Ectodermal cell (in vitro differentiated cells): ENCODE results near the gene TMEM40.
"Not testable (repeated sequence)": the region's sequence is repeated elsewhere in the genome, so short reads cannot be mapped to it uniquely, and the experiment has no call there.

Experiments
- H3K27ac ChIP-seq: 2 replicates; pipeline ENCODE4 v1.7.0; 2013; ENCODE audit warnings: mild to moderate bottlenecking, low read depth, low read length; ENCODE audit not compliant: insufficient read depth, poor library complexity, severe bottlenecking
- H3K27me3 ChIP-seq: 2 replicates; pipeline ENCODE4 v1.7.0; 2013; ENCODE audit warnings: mild to moderate bottlenecking, low read length; ENCODE audit not compliant: insufficient read depth, control insufficient read depth, poor library complexity, severe bottlenecking
- H3K36me3 ChIP-seq: one replicate; pipeline ENCODE4 v1.7.0; 2013; ENCODE audit warnings: low read length; ENCODE audit not compliant: control insufficient read depth, insufficient read depth
- H3K4me1 ChIP-seq: one replicate; pipeline ENCODE4 v1.7.0; 2013; ENCODE audit warnings: low read length; ENCODE audit not compliant: control insufficient read depth, insufficient read depth
- H3K4me3 ChIP-seq: 2 replicates; pipeline ENCODE4 v1.7.0; 2013; ENCODE audit warnings: low read depth, low read length, control low read depth; ENCODE audit not compliant: insufficient read depth
- H3K9me3 ChIP-seq: 2 replicates; pipeline ENCODE4 v1.7.0; 2013; ENCODE audit warnings: mild to moderate bottlenecking, low read length, moderate library complexity; ENCODE audit not compliant: control insufficient read depth
- WGBS, 2 experiments: methylation state at CpG; one replicate each; pipeline ENCODE4 v1.1.7; 2013; ENCODE audit warnings: missing lambda C conversion rate in 2 of 2; 5-methylcytosine and 5-hydroxymethylcytosine counted together

Gene TMEM40

DNA sequence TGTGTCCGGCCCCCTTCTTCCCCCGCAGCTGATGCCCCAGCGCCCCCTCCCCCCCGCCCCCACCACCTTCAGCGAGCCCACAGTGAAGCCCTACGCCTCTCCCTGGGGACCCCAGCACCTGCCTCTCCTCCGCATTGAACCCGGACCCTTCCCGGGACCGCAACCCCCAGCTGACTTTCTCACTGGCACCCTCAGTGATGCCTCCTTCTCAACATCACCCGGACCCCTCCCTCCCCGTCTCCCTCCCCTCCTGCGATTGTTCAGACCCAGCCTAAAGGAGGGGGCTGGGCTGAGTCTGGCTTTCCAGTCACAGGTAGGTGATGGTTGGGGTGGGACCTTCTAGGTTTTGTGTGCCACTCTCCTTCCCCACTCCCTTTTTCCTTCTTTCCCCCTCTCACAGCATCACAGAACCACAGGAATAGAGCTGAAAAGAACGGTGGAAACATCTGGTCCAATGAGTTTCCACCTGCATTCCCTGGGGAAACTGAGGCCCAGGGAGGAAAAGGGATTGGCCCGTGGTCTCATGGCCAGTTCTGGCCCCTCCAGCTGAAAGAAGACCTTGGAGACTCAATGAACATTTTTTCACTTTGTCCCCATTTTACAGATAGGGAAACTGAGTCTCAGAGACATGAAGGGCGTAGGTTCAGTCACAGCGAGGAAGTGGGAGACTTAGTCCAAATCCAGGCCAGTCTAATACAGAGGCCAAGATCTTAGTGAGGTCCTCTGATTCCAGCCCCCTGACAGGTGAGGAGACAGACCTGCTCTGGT lies 38.2 kb upstream of the TMEM40 start:
- Histone ChIP-seq H3K27me3 (peaks cover 3% of the 10 kb centered on the region), H3K27ac (no peak overlapping the region), H3K36me3 (no peaks in the 10 kb centered on the region), H3K9me3 (no peaks in the 10 kb centered on the region), H3K4me3 (peak overlapping the region; percentile 49), H3K4me1 (no peaks in the 10 kb centered on the region)
- WGBS, 2 experiments: 27 to 33% methylated on average over 12 to 15 of the region's 17 CpGs

DNA sequence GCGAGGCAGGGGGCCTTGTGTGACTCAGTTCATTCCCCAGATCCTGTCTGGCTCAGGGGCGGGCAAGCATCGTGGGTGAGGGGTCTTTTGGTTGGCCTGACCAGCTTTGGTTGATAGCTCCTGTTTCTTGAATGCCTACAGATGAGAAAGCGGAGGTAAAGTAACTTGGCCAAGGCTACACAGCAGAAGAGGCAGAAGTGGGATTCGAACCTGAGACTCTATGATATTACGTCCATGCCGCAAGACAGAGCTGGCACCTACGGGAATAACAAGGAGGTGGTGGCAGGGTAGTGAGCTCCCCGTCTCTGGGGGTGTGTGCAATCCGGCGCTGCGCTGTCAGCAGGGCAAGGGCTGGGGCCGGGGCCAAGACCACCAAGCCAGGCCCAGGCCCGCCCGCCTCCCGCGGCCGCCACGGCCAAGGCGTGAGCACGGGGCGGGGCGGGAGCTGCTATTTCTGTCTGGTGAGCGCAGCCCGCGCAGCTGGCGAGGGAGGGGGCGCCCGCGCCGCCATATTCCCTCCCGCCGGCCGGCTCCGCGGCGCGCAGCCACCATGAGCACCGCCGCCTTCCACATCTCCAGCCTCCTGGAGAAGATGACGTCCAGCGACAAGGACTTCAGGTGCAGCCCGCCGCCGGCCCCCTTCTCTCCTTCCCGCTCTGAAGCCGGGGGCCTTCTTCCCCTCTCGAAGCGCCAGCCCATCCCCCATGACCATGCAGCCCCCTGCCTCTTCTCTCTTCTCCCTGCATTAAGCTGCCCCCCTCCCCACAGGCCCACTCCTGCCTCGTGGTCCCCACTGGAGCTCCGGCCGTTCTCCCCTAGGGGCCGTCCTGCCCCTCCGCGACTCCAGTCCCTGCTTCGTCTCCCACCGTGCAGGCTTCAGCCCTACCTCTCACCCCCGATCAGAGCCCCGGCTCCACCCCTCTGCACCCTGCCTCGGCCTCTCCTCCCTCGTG lies 37.4 kb upstream of the TMEM40 start, which contains the start of gene CAND2:
Gene CAND2 (plus strand): TSS at position 510 of the 953 bp plus-strand sequence. CDS start 41 bp downstream, at position 551.
- Histone ChIP-seq H3K27ac (no peak within 1 kb of the TSS), H3K27me3 (peaks cover 3% of the 10 kb centered on the region), H3K4me3 (peak within 1 kb of the TSS; percentile 49), H3K36me3 (no peaks in the 10 kb centered on the region), H3K9me3 (no peaks in the 10 kb centered on the region), H3K4me1 (no peaks in the 10 kb centered on the region)
- 7 to 8% methylated on average over 61 of the region's 61 CpGs for WGBS, 2 experiments

DNA sequence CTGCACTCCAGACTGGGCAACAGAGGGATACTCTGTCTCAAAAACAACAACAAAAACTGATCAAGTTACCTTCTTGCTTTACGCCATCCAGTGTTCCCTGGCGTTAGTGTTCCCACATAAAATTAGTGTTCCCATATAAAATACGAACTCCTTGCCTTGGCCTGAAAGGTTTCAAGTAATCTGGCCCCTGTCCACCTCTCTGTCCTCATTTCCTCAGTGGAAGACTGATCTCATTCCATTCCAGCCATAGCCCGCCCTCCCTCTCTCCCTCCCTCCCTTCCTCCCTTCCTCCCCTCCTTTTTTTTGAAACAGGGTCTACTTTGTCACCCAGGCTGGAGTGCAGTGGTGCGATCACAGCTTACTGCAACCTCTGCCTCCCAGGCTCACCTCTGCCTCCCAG lies 34.6 kb upstream of the TMEM40 start:
- Histone ChIP-seq H3K9me3 (no peaks in the 10 kb centered on the region), H3K36me3 (no peaks in the 10 kb centered on the region), H3K4me1 (no peaks in the 10 kb centered on the region), H3K27me3 (peaks cover 3% of the 10 kb centered on the region), H3K27ac (no peak overlapping the region), H3K4me3 (no peak overlapping the region)
- 86 to 89% methylated on average over 5 of the region's 5 CpGs for WGBS, 2 experiments

DNA sequence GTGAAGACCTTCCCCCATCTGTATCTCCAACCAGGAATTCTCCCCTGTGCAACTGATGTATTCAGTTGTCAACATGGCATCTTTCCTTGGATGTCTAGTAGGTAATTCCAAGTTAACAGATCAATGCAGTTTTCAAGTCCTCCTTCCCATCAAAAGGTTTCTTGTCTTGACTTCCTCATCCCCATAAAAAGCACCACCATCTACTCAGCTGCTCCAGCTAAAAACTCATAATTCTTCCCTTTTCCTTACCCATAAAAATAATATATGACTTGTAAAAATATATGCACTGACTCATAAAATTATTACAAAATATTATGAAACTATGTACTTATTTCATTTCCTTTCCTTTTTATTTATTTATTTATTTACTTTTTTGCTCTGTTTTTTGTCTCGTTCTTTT lies 32.4 kb upstream of the TMEM40 start:
- Histone ChIP-seq H3K27ac (no peak overlapping the region), H3K4me3 (no peak overlapping the region), H3K36me3 (no peaks in the 10 kb centered on the region), H3K4me1 (no peaks in the 10 kb centered on the region), H3K9me3 (no peaks in the 10 kb centered on the region), H3K27me3 (no peaks in the 10 kb centered on the region)
- WGBS, 2 experiments: 79 to 91% methylated on average over 1 of the region's 1 CpG

DNA sequence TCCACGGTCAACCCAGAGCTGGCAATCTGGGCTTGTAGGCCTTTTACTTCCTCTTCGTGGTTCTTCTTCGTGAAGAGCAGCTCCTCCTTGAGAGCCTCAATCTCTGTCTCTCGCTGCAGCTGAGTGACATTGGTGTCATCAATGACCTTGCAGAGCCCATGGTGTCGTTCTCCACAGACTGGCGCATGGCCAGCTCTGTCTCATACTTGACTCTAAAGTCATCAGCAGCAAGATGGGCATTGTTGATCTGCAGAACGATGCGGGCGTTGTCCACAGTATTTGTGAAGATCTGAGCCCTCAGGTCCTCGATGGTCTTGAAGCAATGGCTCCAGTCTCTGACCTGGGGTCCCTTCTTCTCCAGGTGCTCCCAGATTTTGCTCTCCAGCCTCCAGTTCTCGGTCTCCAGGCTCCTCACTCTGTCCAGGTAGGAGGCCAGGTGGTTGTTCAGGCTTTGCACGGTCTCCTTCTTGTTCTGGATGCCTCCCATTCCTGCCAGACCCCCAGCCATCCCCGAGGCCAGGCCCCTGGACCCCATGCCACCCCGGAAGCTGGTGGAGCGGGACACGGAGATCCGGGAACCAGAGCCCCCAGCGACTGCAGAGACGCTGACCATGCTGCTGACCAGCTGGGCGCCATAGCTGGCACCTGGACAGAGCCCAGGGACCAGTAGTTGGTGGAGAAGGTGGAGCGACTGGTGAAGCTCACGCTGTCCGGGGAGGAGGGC lies 29.1 kb upstream of the TMEM40 start:
- H3K36me3 ChIP-seq, H3K27me3 ChIP-seq, H3K27ac ChIP-seq, H3K4me3 ChIP-seq, H3K9me3 ChIP-seq, H3K4me1 ChIP-seq: not testable (repeated sequence)
- 91 to 95% methylated on average over 23 of the region's 23 CpGs for WGBS, 2 experiments

DNA sequence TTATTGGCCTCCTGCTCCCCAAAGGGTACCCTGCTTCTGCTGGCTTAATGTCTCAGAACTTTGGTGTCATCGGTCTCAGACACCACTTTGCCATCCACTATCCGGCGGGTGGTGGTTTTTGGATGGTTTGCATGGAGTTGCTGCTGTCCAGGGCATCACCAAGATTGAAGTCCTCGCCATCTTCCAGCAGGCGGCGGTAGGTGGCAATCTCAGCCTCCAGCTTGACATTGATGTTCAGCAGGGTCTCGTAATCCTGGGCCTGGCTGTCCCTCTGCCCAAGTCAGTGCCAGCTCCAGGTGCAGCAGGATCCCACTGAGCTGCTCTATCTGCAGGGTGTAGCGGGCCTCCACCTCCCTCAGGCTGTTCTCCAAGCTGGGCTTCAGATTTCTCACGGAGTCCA lies 28.3 kb upstream of the TMEM40 start:
- 34 to 40% methylated on average over 9 of the region's 9 CpGs for WGBS, 2 experiments
- not testable (repeated sequence) for H3K36me3 ChIP-seq, H3K27me3 ChIP-seq, H3K4me3 ChIP-seq, H3K27ac ChIP-seq, H3K4me1 ChIP-seq, H3K9me3 ChIP-seq

DNA sequence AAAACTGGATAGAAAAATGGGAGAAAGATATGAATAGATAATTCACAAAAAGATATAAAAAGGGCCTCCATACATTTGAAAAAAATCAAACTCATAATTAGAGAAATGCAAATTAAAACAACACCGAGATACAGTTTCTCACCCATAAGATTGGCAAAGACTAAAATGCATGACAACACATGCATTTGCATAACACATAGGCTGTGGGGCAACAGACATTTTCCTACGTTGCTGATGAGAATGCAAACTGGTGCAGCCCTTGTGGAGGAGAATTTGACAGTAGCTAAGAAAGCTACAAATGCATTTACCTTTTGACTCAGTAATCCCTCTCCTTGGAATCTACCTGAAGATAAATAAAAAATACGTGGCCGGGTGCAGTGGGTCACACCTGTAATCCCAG lies 26.0 kb upstream of the TMEM40 start:
- WGBS, 2 experiments: 31 to 37% methylated on average over 4 of the region's 4 CpGs

DNA sequence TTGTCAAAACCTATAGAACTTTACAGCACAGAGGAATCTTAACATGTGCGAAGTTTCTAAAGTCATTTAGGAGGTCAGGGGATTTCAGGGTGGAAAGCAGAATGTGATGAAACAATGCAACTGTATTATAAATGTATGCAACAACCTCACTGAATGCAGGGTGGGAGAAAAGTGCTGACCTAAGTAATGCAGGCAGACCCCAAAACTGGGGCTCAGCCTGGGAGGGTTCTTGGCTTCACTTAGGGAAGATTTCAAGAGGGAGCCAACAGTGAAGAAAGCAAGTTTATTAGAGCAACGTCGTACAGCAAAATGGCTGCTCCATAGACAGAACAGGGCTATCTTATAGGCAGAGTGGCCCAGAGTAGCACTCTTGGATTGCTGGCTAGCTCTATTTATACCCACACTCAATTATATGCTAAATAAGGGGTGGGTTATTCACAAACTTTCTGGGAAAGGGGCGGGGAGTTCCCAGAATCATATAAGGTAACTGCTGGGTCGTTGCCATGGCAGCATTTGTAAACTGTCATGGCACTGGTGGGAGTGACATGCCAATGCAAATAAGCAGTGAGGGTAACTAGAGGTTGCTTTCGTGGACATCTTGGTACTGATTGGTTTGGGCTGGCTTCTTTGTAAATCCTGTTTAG lies 23.2 kb upstream of the TMEM40 start:
- Histone ChIP-seq H3K9me3 (no peaks in the 10 kb centered on the region), H3K4me1 (no peaks in the 10 kb centered on the region), H3K36me3 (no peaks in the 10 kb centered on the region), H3K27ac (no peak overlapping the region), H3K27me3 (no peaks in the 10 kb centered on the region), H3K4me3 (no peak overlapping the region)
- WGBS, 2 experiments: 78 to 87% methylated on average over 5 to 6 of the region's 6 CpGs

More for the DNA sequence above, 26.0 kb upstream of the TMEM40 start:
- Histone ChIP-seq H3K9me3 (no peaks in the 10 kb centered on the region), H3K27me3 (no peaks in the 10 kb centered on the region), H3K36me3 (no peaks in the 10 kb centered on the region), H3K4me1 (no peaks in the 10 kb centered on the region), H3K27ac (no peak overlapping the region), H3K4me3 (no peak overlapping the region)

DNA sequence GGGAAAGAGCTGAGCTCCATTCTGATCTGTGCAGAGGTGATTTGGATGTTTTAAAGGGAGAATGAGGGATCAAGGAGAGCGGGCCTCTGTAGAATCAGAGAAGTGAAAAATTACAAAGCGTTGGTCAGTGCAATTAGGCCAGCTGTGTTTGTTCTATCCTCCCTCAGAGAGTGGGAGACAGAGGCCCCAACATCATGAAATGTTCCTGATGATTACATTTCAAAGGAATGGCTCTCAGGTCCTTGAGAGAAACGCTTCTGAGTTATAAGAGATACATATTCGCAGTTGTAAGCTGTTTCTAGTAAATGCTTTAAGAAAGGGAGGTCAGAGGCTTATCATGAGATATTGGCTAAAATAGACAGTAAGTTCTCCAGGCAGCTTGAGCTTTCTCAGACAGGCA lies 21.7 kb upstream of the TMEM40 start:
- Histone ChIP-seq H3K4me1 (no peaks in the 10 kb centered on the region), H3K9me3 (no peaks in the 10 kb centered on the region), H3K36me3 (no peaks in the 10 kb centered on the region), H3K27me3 (no peaks in the 10 kb centered on the region), H3K27ac (no peak overlapping the region), H3K4me3 (no peak overlapping the region)
- WGBS, 2 experiments: 85 to 91% methylated on average over 4 of the region's 4 CpGs
